GM12878 (cell line): ENCODE data around the gene SEPTIN11. TPM values are rescaled to one million over a fixed set of nuclear protein-coding genes. Genes with fewer than 3 reads are reported as not detected.

Source experiments
- BACH1 ChIP-seq: fragments of 450-650 bp; IDR thresholded peaks from 2 replicates; pipeline ENCODE4 v1.6.1; 2017; ENCODE audit warnings: mild to moderate bottlenecking, borderline replicate concordance
- BCL3 ChIP-seq: IDR thresholded peaks from 2 replicates; pipeline ENCODE4 v1.6.1; 2011; ENCODE audit warnings: borderline replicate concordance, low read depth, mild to moderate bottlenecking, moderate library complexity, low read length; ENCODE audit not compliant: insufficient read depth, poor library complexity, severe bottlenecking
- CHD4 ChIP-seq: fragments of 200-600 bp; sonication (generic); IDR thresholded peaks from 2 replicates; pipeline ENCODE4 v1.6.1; 2016; ENCODE audit warnings: mild to moderate bottlenecking
- CREB1 ChIP-seq: IDR thresholded peaks from 2 replicates; pipeline ENCODE4 v1.6.1; 2012; ENCODE audit warnings: low read depth, mild to moderate bottlenecking, inconsistent platforms
- CREM ChIP-seq: IDR thresholded peaks from 2 replicates; pipeline ENCODE4 v1.6.1; 2014; ENCODE audit warnings: antibody characterized with exemption, low read depth
- CUX1 ChIP-seq: IDR thresholded peaks from 2 replicates; pipeline ENCODE4 v1.6.1; 2012; ENCODE audit warnings: improper control_type of control experiment, low read depth, low read length; ENCODE audit not compliant: insufficient replicate concordance
- E2F4 ChIP-seq: IDR thresholded peaks from 2 replicates; pipeline ENCODE4 v1.6.1; 2012; ENCODE audit warnings: low read depth, low read length, improper control_type of control experiment
- ELK1 ChIP-seq: IDR thresholded peaks from 2 replicates; pipeline ENCODE4 v1.6.1; 2012; ENCODE audit warnings: low read depth, low read length, improper control_type of control experiment
- ETV6 ChIP-seq, 2 experiments: fragments of 450-650 bp in 1 of 2; IDR thresholded peaks in 1 of 2; conservative IDR thresholded peaks in 1 of 2; 2 replicates each; pipeline ENCODE4 v1.6.1; 2014; ENCODE audit warnings: antibody characterized with exemption in 1 of 2, borderline replicate concordance in 1 of 2, low read depth in 1 of 2, mild to moderate bottlenecking in 1 of 2, moderate library complexity in 1 of 2
- HDGF ChIP-seq: fragments of 450-650 bp; IDR thresholded peaks from 2 replicates; pipeline ENCODE4 v1.6.1; 2016; ENCODE audit warnings: antibody characterized with exemption
- IKZF1 ChIP-seq: fragments of 450-650 bp; conservative IDR thresholded peaks from 2 replicates; pipeline ENCODE4 v1.6.1; 2017; ENCODE audit warnings: antibody characterized with exemption, mild to moderate bottlenecking
- JUNB ChIP-seq: IDR thresholded peaks from 2 replicates; pipeline ENCODE4 v1.6.1; 2016; ENCODE audit warnings: antibody characterized with exemption, mild to moderate bottlenecking
- NR2F1 ChIP-seq: fragments of 450-650 bp; conservative IDR thresholded peaks from 2 replicates; pipeline ENCODE4 v1.6.1; 2017; ENCODE audit warnings: mild to moderate bottlenecking
- POLR2AphosphoS5 ChIP-seq: IDR thresholded peaks from 2 replicates; pipeline ENCODE4 v1.6.1; 2011; ENCODE audit warnings: mild to moderate bottlenecking, low read length, inconsistent platforms
- SMAD5 ChIP-seq: IDR thresholded peaks from 2 replicates; pipeline ENCODE4 v1.6.1; 2016; ENCODE audit warnings: antibody characterized with exemption, low read depth
- WRNIP1 ChIP-seq: IDR thresholded peaks from 2 replicates; pipeline ENCODE4 v1.6.1; 2011; ENCODE audit warnings: low read depth, low read length, improper control_type of control experiment, borderline replicate concordance
- ZBTB33 ChIP-seq: fragments of 450-650 bp; IDR thresholded peaks from 2 replicates; pipeline ENCODE4 v1.6.1; 2017; ENCODE audit warnings: mild to moderate bottlenecking
- ZNF274 ChIP-seq: IDR thresholded peaks from one replicate; pipeline ENCODE4 v1.8.0; 2011; ENCODE audit not compliant: insufficient read length, insufficient read depth
- polyA plus RNA-seq, 11 experiments: library from polyadenylated mRNA; depleted of rRNA in 4 of 11; unstranded in 6 of 11; stranded (reverse) in 5 of 11; fragments of >200 nt; fragmentation: Nextera tagmentation in 4 of 11; fragmentation: Illumina TruSeq in 1 of 11; extraction: Ambion mirVana in 4 of 11; extraction: Trizol in 1 of 11; gene quantifications; 1 replicate in 1 of 11; 2 replicates in 10 of 11; pipeline versions ENCODE4 v1.2.1 to v1.2.3, GENCODE V29; 2011 to 2016; ENCODE audit warnings: inconsistent platforms in 2 of 11, missing spikeins in 2 of 11, low read depth in 1 of 11
- total RNA-seq, 4 experiments: library from RNA; depleted of rRNA in 3 of 4; stranded (reverse); fragments of >200 nt in 3 of 4; fragmentation: Illumina TruSeq in 1 of 4; extraction: Trizol in 1 of 4; gene quantifications; 2 replicates each; pipeline versions ENCODE4 v1.2.1 to v1.2.3, GENCODE V29; 2013 to 2021

SEPTIN11 gene
- total and polyA plus RNA-seq, 10 of the 15 experiments (the other 5 are each of a cell fraction or from before 2014, with no cell fraction given): 24.7 to 160 (median 91.3) TPM

GRCh38 chr4:76949276-76950051 is at the start of gene SEPTIN11 (continued):
- no peak for TF ChIP-seq CREM
- TF ChIP-seq CHD4: no peak
- no peak for TF ChIP-seq ELK1
- peak; percentile 96 for TF ChIP-seq POLR2AphosphoS5
- TF ChIP-seq HDGF: no peak
- no peak; the same call in 1 of the 2 replicates for TF ChIP-seq IKZF1
- no peak for TF ChIP-seq WRNIP1
- TF ChIP-seq BCL3: no peak
- no peak for TF ChIP-seq NR2F1
- peak; percentile 48; the same call in 1 of the 2 replicates for TF ChIP-seq CREB1
- TF ChIP-seq CUX1: no peak
- TF ChIP-seq JUNB: no peak
- no peak for TF ChIP-seq ETV6 (conservative IDR thresholded peaks at IDR 0.05 in 1 of 2, IDR thresholded peaks at IDR 0.05 in 1 of 2; ENCODE audit: borderline replicate concordance in 1 of 2, low read depth in 1 of 2)
- TF ChIP-seq E2F4: no peak
- no peak for TF ChIP-seq ZNF274
- TF ChIP-seq BACH1: peak; percentile 77
- no peak for TF ChIP-seq ZBTB33
- peak; percentile 83 for TF ChIP-seq SMAD5
